Neural progenitor cell (in vitro differentiated cells): ENCODE data around the gene TSPAN18.

Experiments
- CTCF ChIP-seq: fragments of 200-600 bp; sonication (generic); IDR thresholded peaks from 2 replicates; pipeline ENCODE4 v1.5.1; 2017; ENCODE audit warnings: antibody characterized with exemption, mild to moderate bottlenecking
- EZH2 ChIP-seq: fragments of 200-600 bp; sonication (generic); IDR thresholded peaks from 2 replicates; pipeline ENCODE4 v1.6.1; 2017; ENCODE audit warnings: antibody characterized with exemption, mild to moderate bottlenecking, moderate library complexity
- EZH2phosphoT487 ChIP-seq: fragments of 200-600 bp; sonication (generic); IDR thresholded peaks from 2 replicates; pipeline ENCODE4 v1.6.1; 2017; ENCODE audit warnings: antibody characterized with exemption

- TF ChIP-seq CTCF (no peak), EZH2 (no peak), EZH2phosphoT487 (no peak)
Observed at GRCh38 chr11:44837661-44838060, 110.9 kb downstream of the TSPAN18 start.
